GM18520 (cell line): ENCODE data around the gene RAPGEF2.

Experiments used
- ATAC-seq: cut with Tn5 transposase; IDR thresholded peaks from one replicate; pipeline ENCODE4 v1.9.1; 2021; ENCODE audit not compliant: unreplicated experiment

The RAPGEF2 gene

GRCh38 chr4:159395693-159396092, 292.8 kb downstream of the RAPGEF2 start:
- no peak for ATAC-seq

DNA sequence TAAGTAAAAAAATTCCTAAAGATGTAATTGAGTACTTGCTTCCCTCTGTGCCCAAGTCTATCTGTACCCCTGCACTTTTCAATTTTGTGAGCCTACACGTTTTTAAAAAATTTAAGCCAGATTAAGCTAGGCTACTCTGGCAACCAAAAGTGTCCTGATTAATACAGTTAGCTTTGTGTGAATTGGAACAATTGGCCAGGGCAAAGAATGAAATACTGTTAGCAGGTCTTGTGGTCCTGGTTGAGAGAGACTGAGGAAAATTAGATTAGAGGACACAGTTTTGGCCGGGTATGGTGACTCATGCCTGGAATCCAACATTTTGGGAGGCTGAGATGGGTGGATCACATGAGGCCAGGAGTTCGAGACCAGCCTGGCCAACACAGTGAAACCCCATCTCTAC, 293.3 kb downstream of the RAPGEF2 start:
- ATAC-seq: no peak

GRCh38 chr4:159398236-159398638, 295.4 kb downstream of the RAPGEF2 start:
- ATAC-seq: no peak

DNA sequence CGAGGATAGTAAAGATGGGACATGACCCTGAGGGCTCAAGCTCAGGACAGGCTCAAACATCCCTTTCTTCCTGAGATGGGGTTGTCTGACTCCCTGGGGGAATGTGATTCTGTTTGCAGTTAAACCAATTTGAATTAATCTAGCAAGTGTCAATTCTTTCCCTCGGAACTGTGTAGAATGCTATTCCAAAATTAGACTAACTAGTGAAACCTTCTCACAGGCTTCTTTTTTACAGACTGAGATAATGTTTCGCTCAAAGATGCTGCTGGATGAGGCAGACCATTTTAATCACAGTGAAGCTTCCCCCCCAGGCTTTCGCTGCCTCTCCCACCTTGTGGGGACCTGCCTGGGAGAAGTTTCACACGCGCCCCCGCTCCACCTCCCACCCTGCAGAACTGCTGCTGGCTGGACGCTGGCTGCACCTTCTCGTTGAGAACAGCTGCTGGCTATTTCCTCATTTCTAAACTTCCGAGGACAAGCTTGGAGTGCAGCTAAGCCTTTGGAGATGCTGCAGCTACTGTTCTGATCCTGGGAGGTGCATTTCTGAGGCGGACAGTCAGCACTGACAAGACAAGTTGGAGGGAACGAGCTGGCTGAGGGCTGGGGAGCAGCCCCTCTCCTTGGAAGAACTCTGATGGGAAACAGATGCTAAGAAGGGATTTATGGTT, 297.8 kb downstream of the RAPGEF2 start:
- no peak for ATAC-seq

DNA sequence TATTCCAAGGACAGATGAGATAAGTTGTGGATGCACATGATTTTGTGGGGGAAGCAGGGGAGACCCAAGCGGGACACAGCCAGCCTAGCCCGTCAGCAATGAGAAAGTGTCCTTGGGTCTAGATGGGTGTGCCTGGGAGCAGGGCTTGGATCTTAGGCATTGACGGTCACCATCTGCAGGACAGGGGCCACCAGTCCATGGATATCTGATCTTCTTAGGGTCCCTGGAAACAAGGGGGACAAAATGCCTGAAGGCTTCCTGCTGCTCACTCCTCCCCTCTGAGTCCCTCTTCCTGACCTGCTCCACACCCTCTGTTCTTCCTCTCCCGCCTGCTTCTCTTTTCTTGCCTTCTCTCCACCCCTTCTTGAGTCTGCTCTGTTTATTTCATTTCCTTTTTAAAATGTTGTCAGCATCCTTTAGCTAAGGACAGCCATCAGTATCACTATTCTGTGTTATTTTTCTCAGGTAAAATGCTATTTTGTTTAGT, 298.4 kb downstream of the RAPGEF2 start:
- ATAC-seq: no peak

- ATAC-seq: no peak
These were observed 299.0 kb downstream of the RAPGEF2 start for GRCh38 chr4:159401791-159402380.
